Prostate gland (tissue), 2 donors: ENCODE data around the gene MYMK. TPM values are rescaled to one million over a fixed set of nuclear protein-coding genes. Genes with fewer than 3 reads are reported as not detected.

ENCODE experiments used
- DNase-seq: peaks from one replicate; pipeline ENCODE4 v3.0.0-alpha.2; 2019; ENCODE audit warnings: low spot score
- H3K27ac ChIP-seq, 2 donors: fragments of 200-600 bp; sonication (generic); 2 replicates each; pipeline ENCODE4 v1.5.1; 2017 to 2019
- H3K27me3 ChIP-seq: fragments of 200-600 bp; sonication (generic); replicated peaks from 2 replicates; pipeline ENCODE4 v1.5.1; 2019; ENCODE audit not compliant: insufficient read depth
- H3K36me3 ChIP-seq, 2 donors: fragments of 200-600 bp; sonication (generic); 1 replicate in 1 of 2; 2 replicates in 1 of 2; pipeline versions ENCODE4 v1.5.1 to v1.8.1; 2017 to 2019
- H3K4me1 ChIP-seq: fragments of 200-600 bp; sonication (generic); replicated peaks from 2 replicates; pipeline ENCODE4 v1.5.1; 2019
- H3K4me3 ChIP-seq, 2 donors: fragments of 200-600 bp; sonication (generic); 2 replicates each; pipeline ENCODE4 v1.5.1; 2017 to 2019
- H3K9me3 ChIP-seq: fragments of 200-600 bp; sonication (generic); 2 replicates; pipeline ENCODE4 v1.5.1; 2017
- POLR2A ChIP-seq: fragments of 450-650 bp; IDR thresholded peaks from one replicate; pipeline ENCODE4 v1.6.1; 2016; ENCODE audit warnings: antibody characterized with exemption, mild to moderate bottlenecking
- POLR2AphosphoS5 ChIP-seq: sonication (generic); formaldehyde crosslinking; IDR thresholded peaks from one replicate; pipeline ENCODE4 v1.6.1; 2017; ENCODE audit warnings: antibody characterized with exemption
- WGBS: methylation state at CpG from one replicate; pipeline ENCODE4 v1.1.5; 2018; 5-methylcytosine and 5-hydroxymethylcytosine counted together
- intact Hi-C: fragments of 100-400 bp; cut with DNase I; formaldehyde crosslinking; loops from one replicate; pipeline ENCODE4 v1.14.2; 2022
- total RNA-seq, 2 donors: library from RNA; depleted of rRNA; stranded (reverse); fragments of >200 nt; gene quantifications; one replicate each; pipeline ENCODE4 v1.1.0, GENCODE V29; 2016
- TF ChIP-seq, protein P1 (sequence below), 4 experiments: fragments of 200-600 bp in 2 of 4; fragments of 450-650 bp in 2 of 4; sonication (generic) in 2 of 4; IDR thresholded peaks; 1 replicate in 3 of 4; 2 replicates in 1 of 4; pipeline ENCODE4 v1.5.1; 2016 to 2019; ENCODE audit warnings: antibody characterized with exemption in 4 of 4, mild to moderate bottlenecking in 2 of 4, moderate library complexity in 2 of 4

The MYMK gene
- total RNA-seq, 2 donors from 2014 or later: not detected

DNA sequence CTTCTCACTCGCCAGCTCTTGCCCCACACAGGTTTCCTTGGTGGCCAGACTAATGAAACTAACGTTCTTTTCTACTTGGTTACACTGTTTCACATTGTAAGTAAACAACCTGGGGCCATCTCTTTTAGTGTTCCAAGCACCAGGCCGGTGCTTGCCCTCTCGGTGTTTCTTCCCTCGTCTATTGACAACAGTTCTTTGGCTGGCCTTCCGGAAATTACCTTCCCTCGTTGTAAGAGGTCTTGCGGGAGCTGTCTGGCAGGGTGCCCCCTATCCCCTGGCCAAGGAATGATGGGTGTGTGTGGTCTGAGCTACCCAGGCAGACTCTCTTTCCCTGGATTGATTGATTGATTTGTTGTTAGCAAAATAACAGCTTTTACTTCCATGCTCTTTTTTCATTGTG lies 918 bp upstream of the MYMK start:
- Histone ChIP-seq H3K9me3 (no peaks in the 10 kb centered on the region), H3K27ac (no peak overlapping the region), H3K4me1 (peaks cover 6% of the 10 kb centered on the region), H3K4me3 (no peak overlapping the region), H3K27me3 (peaks cover 5% of the 10 kb centered on the region), H3K36me3 (no peaks in the 10 kb centered on the region)
- DNase-seq: peak; percentile 65
- no peak for TF ChIP-seq POLR2A
- TF ChIP-seq, protein P1, sequence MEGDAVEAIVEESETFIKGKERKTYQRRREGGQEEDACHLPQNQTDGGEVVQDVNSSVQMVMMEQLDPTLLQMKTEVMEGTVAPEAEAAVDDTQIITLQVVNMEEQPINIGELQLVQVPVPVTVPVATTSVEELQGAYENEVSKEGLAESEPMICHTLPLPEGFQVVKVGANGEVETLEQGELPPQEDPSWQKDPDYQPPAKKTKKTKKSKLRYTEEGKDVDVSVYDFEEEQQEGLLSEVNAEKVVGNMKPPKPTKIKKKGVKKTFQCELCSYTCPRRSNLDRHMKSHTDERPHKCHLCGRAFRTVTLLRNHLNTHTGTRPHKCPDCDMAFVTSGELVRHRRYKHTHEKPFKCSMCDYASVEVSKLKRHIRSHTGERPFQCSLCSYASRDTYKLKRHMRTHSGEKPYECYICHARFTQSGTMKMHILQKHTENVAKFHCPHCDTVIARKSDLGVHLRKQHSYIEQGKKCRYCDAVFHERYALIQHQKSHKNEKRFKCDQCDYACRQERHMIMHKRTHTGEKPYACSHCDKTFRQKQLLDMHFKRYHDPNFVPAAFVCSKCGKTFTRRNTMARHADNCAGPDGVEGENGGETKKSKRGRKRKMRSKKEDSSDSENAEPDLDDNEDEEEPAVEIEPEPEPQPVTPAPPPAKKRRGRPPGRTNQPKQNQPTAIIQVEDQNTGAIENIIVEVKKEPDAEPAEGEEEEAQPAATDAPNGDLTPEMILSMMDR (IDR thresholded peaks at IDR 0.05): no peak
- TF ChIP-seq POLR2AphosphoS5: peak; percentile 62
- WGBS: 12% methylated on average over 8 of the region's 8 CpGs
- intact Hi-C loops: no loop called here

DNA sequence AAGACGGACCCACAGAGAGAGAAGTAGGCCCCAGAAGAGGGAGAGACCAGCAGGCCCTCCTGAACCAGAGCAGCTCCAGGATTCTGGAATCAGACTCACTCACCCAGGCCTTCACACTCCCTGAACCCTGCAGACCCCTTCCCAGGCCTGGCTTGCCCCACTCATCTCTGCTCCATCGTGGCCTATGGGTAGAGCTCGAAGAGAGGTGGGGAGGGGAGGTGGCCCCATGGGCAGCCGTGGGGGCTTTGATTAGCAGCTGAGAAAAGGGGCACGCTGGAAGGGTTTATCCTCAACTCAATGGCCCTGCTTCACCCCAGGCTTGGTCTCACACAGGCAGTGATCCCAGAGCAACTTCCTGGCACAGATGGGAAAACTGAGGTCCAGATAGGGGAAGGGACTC lies 613 bp downstream of the MYMK start:
- no peaks in the 10 kb centered on the region for H3K36me3 ChIP-seq
- TF ChIP-seq POLR2AphosphoS5 (no peak), POLR2A (no peak)
- TF ChIP-seq, protein P1 (IDR thresholded peaks at IDR 0.05): no peak
- H3K9me3 ChIP-seq: no peaks in the 10 kb centered on the region
- peaks cover 6% of the 10 kb centered on the region for H3K4me1 ChIP-seq
- H3K4me3 ChIP-seq: no peak overlapping the region
- no peak for DNase-seq
- 90% methylated on average over 5 of the region's 5 CpGs for WGBS
- intact Hi-C loops: no loop called here
- peaks cover 5% of the 10 kb centered on the region for H3K27me3 ChIP-seq
- no peak overlapping the region for H3K27ac ChIP-seq

DNA sequence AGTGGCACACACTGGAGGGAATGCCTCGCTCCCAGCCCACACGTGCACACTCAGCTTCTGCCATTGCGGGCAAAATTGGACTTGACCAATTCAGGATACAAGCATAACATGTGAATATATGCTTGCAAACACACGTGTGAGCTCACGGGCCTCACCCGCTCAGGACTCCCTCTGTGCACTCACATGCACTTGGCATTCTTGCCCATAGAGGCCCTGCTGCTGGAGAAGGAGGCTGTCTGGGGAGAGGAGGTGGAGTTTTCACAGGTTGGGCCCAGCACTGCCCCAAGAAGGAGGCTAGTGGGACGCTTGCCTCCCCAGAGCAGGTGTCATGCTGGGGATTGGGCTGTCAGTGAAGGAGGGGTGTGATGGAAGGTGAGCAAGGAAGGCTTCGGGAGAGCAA lies 1.7 kb downstream of the MYMK start:
- no peaks in the 10 kb centered on the region for H3K9me3 ChIP-seq
- H3K4me1 ChIP-seq: peaks cover 6% of the 10 kb centered on the region
- no peaks in the 10 kb centered on the region for H3K27me3 ChIP-seq
- no peak overlapping the region for H3K4me3 ChIP-seq
- H3K27ac ChIP-seq: no peak overlapping the region
- WGBS: 94% methylated on average over 8 of the region's 8 CpGs
- DNase-seq: no peak
- intact Hi-C loops: no loop called here
- no peaks in the 10 kb centered on the region for H3K36me3 ChIP-seq
- TF ChIP-seq, protein P1 (IDR thresholded peaks at IDR 0.05): no peak
- no peak for TF ChIP-seq POLR2AphosphoS5
- no peak for TF ChIP-seq POLR2A

DNA sequence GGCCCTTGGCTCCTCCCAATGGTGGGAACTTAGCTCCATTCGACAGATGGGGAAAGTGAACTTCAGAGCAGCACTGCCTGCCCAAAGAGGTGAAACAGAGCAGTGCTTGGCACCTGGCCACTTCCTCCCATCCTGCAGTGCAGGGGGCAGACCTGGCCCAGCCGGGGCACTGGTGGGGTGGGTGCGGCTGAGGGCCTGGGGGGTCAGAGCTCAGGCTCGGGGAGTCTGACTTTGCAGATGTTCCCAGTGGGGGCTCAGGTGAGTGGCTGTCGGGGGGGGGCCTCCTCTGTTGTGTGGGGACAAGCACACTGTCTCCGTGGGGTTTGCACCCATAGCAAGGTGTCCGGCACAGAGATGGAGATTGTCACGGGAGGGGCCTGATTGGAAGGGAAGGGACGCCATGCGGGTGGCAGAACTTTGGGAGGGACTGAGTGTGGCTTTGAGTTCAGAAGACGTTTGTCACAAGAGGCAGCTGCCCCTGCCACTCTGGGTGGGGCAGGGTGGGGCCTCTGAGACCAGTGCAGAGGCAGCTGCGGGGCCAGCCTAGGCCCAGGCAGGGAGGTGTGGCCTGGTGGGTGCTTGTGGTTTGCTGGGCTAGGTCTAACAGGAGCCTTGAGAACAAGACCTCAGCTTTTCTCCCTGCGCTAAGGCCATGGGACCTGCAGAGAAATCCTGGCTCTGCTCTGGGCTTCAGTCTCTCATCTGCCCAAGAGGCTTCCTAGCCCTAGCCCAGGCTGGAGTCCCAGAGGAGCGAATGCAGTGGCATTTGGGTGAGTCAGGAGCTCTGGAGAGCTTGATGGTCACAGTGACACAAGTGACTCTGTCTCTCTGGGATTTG lies 2.5 kb downstream of the MYMK start:
- intact Hi-C loops: no loop called here
- DNase-seq: no peak

More for the DNA sequence above, 2.5 kb downstream of the MYMK start:
- no peak overlapping the region for H3K4me3 ChIP-seq
- peaks cover 6% of the 10 kb centered on the region for H3K4me1 ChIP-seq
- H3K27ac ChIP-seq: no peak overlapping the region
- no peaks in the 10 kb centered on the region for H3K9me3 ChIP-seq
- no peaks in the 10 kb centered on the region for H3K27me3 ChIP-seq
- no peaks in the 10 kb centered on the region for H3K36me3 ChIP-seq
- 86% methylated on average over 14 of the region's 14 CpGs for WGBS
- TF ChIP-seq, protein P1 (IDR thresholded peaks at IDR 0.05): no peak
- no peak for TF ChIP-seq POLR2A
